ENCODE results near the gene HSCB. TPM values are rescaled to one million over a fixed set of nuclear protein-coding genes. Genes with fewer than 3 reads are reported as not detected.
A peak's percentile ranks its signal among the peaks of the same experiment; 100 is the strongest.
"Not testable (repeated sequence)": the region's sequence is repeated elsewhere in the genome, so short reads cannot be mapped to it uniquely, and the experiment has no call there.

HSCB gene
- polyA plus RNA-seq, 1 donor from 2014 or later: 24.1 TPM

- Mint-ChIP-seq H3K4me1 (peaks cover 44 to 55% (median 49%) of the 10 kb centered on the region in 3 donors), H3K27me3 (no peaks in the 10 kb centered on the region), H3K27ac (peak overlapping the region; percentile 11 to 95 (median 63)), H3K36me3 (peaks cover 3% of the 10 kb centered on the region), H3K4me3 (peak overlapping the region in 3 of 4 donors; percentile 32 to 81 (median 78)), H3K9me3 (no peaks in the 10 kb centered on the region)
Measured at GRCh38 chr22:28792491-28793383, 50.9 kb downstream of the HSCB start.

GRCh38 chr22:28793976-28794584 lies 52.2 kb downstream of the HSCB start:
- peak overlapping the region in 2 of 4 donors; percentile 55 to 56 for H3K4me3 Mint-ChIP-seq
- H3K27me3 Mint-ChIP-seq: no peaks in the 10 kb centered on the region
- H3K36me3 Mint-ChIP-seq: peaks cover 3% of the 10 kb centered on the region
- peaks cover 40 to 54% (median 43%) of the 10 kb centered on the region in 3 donors for H3K4me1 Mint-ChIP-seq
- H3K27ac Mint-ChIP-seq: peak overlapping the region; percentile 2 to 62 (median 41)
- H3K9me3 Mint-ChIP-seq: no peaks in the 10 kb centered on the region

GRCh38 chr22:28795071-28795693 lies 53.3 kb downstream of the HSCB start:
- no peaks in the 10 kb centered on the region for H3K27me3 Mint-ChIP-seq
- H3K4me1 Mint-ChIP-seq: peaks cover 41 to 57% (median 44%) of the 10 kb centered on the region in 3 donors
- no peaks in the 10 kb centered on the region for H3K9me3 Mint-ChIP-seq
- peak overlapping the region in 1 of 3 donors; percentile 76 for H3K27ac Mint-ChIP-seq
- peaks cover 3% of the 10 kb centered on the region for H3K36me3 Mint-ChIP-seq
- peak overlapping the region in 1 of 4 donors; percentile 17 for H3K4me3 Mint-ChIP-seq

GRCh38 chr22:28795932-28796856 lies 54.4 kb downstream of the HSCB start:
- no peaks in the 10 kb centered on the region for H3K27me3 Mint-ChIP-seq
- H3K4me1 Mint-ChIP-seq: peaks cover 40 to 50% (median 42%) of the 10 kb centered on the region in 3 donors
- H3K36me3 Mint-ChIP-seq: peaks cover 3% of the 10 kb centered on the region
- peak overlapping the region; percentile 17 to 56 (median 24) for H3K27ac Mint-ChIP-seq
- peak overlapping the region in 3 of 4 donors; percentile 49 to 72 (median 71) for H3K4me3 Mint-ChIP-seq
- H3K9me3 Mint-ChIP-seq: no peaks in the 10 kb centered on the region

GRCh38 chr22:28798810-28799605 lies 57.2 kb downstream of the HSCB start:
- peaks cover 3% of the 10 kb centered on the region for H3K36me3 Mint-ChIP-seq

GRCh38 chr22:28799606-28800307 lies 57.9 kb downstream of the HSCB start:
- peaks cover 3% of the 10 kb centered on the region for H3K36me3 Mint-ChIP-seq
- peak overlapping the region; percentile 91 to 100 (median 99) for H3K27ac Mint-ChIP-seq
- no peaks in the 10 kb centered on the region for H3K27me3 Mint-ChIP-seq
- H3K4me3 Mint-ChIP-seq: peak overlapping the region; percentile 97 to 100 (median 99)
- peaks cover 35 to 46% (median 37%) of the 10 kb centered on the region in 3 donors for H3K4me1 Mint-ChIP-seq
- H3K9me3 Mint-ChIP-seq: no peaks in the 10 kb centered on the region

More at GRCh38 chr22:28798810-28799605, 57.2 kb downstream of the HSCB start:
- H3K27me3 Mint-ChIP-seq: no peaks in the 10 kb centered on the region
- peak overlapping the region; percentile 97 to 100 (median 99) for H3K4me3 Mint-ChIP-seq
- H3K27ac Mint-ChIP-seq: peak overlapping the region; percentile 91 to 100 (median 99)
- H3K4me1 Mint-ChIP-seq: peaks cover 39 to 46% (median 41%) of the 10 kb centered on the region in 3 donors
- no peaks in the 10 kb centered on the region for H3K9me3 Mint-ChIP-seq

- no peaks in the 10 kb centered on the region for H3K9me3 Mint-ChIP-seq
- peaks cover under 1% of the 10 kb centered on the region for H3K36me3 Mint-ChIP-seq
- peaks cover 35 to 40% (median 39%) of the 10 kb centered on the region in 3 donors for H3K4me1 Mint-ChIP-seq
- H3K4me3 Mint-ChIP-seq: peak within 1 kb of the TSS; percentile 97 to 100 (median 99)
- H3K27ac Mint-ChIP-seq: peak within 1 kb of the TSS; percentile 91 to 100 (median 99)
- no peaks in the 10 kb centered on the region for H3K27me3 Mint-ChIP-seq
Measured at GRCh38 chr22:28800308-28801041, 58.6 kb downstream of the HSCB start, which contains the start of gene XBP1. Gene XBP1 (minus strand): TSS chr22:28800569.

- Mint-ChIP-seq H3K4me3 (peak overlapping the region; percentile 76 to 100 (median 92)), H3K4me1 (peaks cover 24 to 33% (median 28%) of the 10 kb centered on the region in 3 donors), H3K9me3 (no peaks in the 10 kb centered on the region), H3K27me3 (no peaks in the 10 kb centered on the region), H3K27ac (peak overlapping the region; percentile 81 to 91 (median 86)), H3K36me3 (peaks cover 1% of the 10 kb centered on the region)
Measured at GRCh38 chr22:28801845-28802594, 60.2 kb downstream of the HSCB start.

- no peaks in the 10 kb centered on the region for H3K9me3 Mint-ChIP-seq
- H3K36me3 Mint-ChIP-seq: peaks cover 1% of the 10 kb centered on the region
- peak overlapping the region in 2 of 3 donors; percentile 81 to 91 for H3K27ac Mint-ChIP-seq
- H3K4me1 Mint-ChIP-seq: peaks cover 24 to 33% (median 28%) of the 10 kb centered on the region in 3 donors
- peak overlapping the region; percentile 76 to 100 (median 92) for H3K4me3 Mint-ChIP-seq
- no peaks in the 10 kb centered on the region for H3K27me3 Mint-ChIP-seq
Measured at GRCh38 chr22:28802595-28803123, 60.8 kb downstream of the HSCB start.

- not testable (repeated sequence) for H3K27me3 Mint-ChIP-seq, H3K9me3 Mint-ChIP-seq, H3K36me3 Mint-ChIP-seq, H3K27ac Mint-ChIP-seq, H3K4me3 Mint-ChIP-seq
- peaks cover 15 to 20% (median 19%) of the 10 kb centered on the region in 3 donors for H3K4me1 Mint-ChIP-seq
Measured at GRCh38 chr22:28805426-28805825, 63.6 kb downstream of the HSCB start.
